ENCODE measurements around the gene INSL6. TPM values are rescaled to one million over a fixed set of nuclear protein-coding genes. Genes with fewer than 3 reads are reported as not detected.

INSL6 gene
- not detected in 2 replicates for total RNA-seq

GRCh38 chr9:5185220-5185840, at the start of gene INSL6:
INSL6 (minus strand) TSS chr9:5185639; CDS start chr9:5185602, 37 bp downstream.
- no peak within 1 kb of the TSS for H3K4me3 ChIP-seq (ENCODE audit: insufficient read depth, low read length)
- no peaks in the 10 kb centered on the region for H3K4me1 ChIP-seq (ENCODE audit: insufficient read depth, low read length)
- no peak within 1 kb of the TSS for H3K27ac ChIP-seq (ENCODE audit: low read depth, low read length)
- no peak for TF ChIP-seq CTCF (IDR thresholded peaks at IDR 0.05; ENCODE audit: extremely low read depth, low read depth, low read length)
- peak within 1 kb of the TSS; percentile 51 for H3K4me2 ChIP-seq (ENCODE audit: insufficient read depth, low read length)
- no peak for DNase-seq (ENCODE audit: insufficient read length, low spot score, missing footprints)
- H3K27me3 ChIP-seq (ENCODE audit: insufficient read depth, low read length) = peaks cover 10% of the 10 kb centered on the region
- no peaks in the 10 kb centered on the region for H4K20me1 ChIP-seq (ENCODE audit: insufficient read depth, low read length)
- H2AFZ ChIP-seq (ENCODE audit: low read length) = no peak within 1 kb of the TSS
- H3K79me2 ChIP-seq (ENCODE audit: insufficient read depth, low read length) = no peaks in the 10 kb centered on the region
- H3K9me3 ChIP-seq (ENCODE audit: low read depth, low read length) = no peaks in the 10 kb centered on the region
- H3K36me3 ChIP-seq (ENCODE audit: insufficient read depth, low read length) = no peaks in the 10 kb centered on the region

- Histone ChIP-seq H3K9me3 (ENCODE audit: low read depth, low read length) (no peaks in the 10 kb centered on the region), H3K4me3 (ENCODE audit: insufficient read depth, low read length) (no peak within 1 kb of the TSS), H3K79me2 (ENCODE audit: insufficient read depth, low read length) (no peaks in the 10 kb centered on the region), H3K36me3 (ENCODE audit: insufficient read depth, low read length) (no peaks in the 10 kb centered on the region), H3K4me1 (ENCODE audit: insufficient read depth, low read length) (no peaks in the 10 kb centered on the region), H3K27me3 (ENCODE audit: insufficient read depth, low read length) (peaks cover 12% of the 10 kb centered on the region), H3K27ac (ENCODE audit: low read depth, low read length) (no peak within 1 kb of the TSS), H2AFZ (ENCODE audit: low read length) (no peak within 1 kb of the TSS), H4K20me1 (ENCODE audit: insufficient read depth, low read length) (no peaks in the 10 kb centered on the region), H3K4me2 (ENCODE audit: insufficient read depth, low read length) (no peak within 1 kb of the TSS)
- DNase-seq (ENCODE audit: insufficient read length, low spot score, missing footprints) = peak; percentile 19
- TF ChIP-seq CTCF (IDR thresholded peaks at IDR 0.05; ENCODE audit: extremely low read depth, low read depth, low read length) = no peak
Measured at GRCh38 chr9:5231212-5231611, 45.8 kb upstream of the INSL6 start, which contains the start of gene INSL4. INSL4 (plus strand) TSS chr9:5231419; CDS start chr9:5231524, 105 bp downstream.

- H3K4me2 ChIP-seq (ENCODE audit: insufficient read depth, low read length) = no peak overlapping the region
- no peaks in the 10 kb centered on the region for H3K9me3 ChIP-seq (ENCODE audit: low read depth, low read length)
- no peak overlapping the region for H3K4me3 ChIP-seq (ENCODE audit: insufficient read depth, low read length)
- H3K27me3 ChIP-seq (ENCODE audit: insufficient read depth, low read length) = peaks cover 12% of the 10 kb centered on the region
- H3K79me2 ChIP-seq (ENCODE audit: insufficient read depth, low read length) = no peaks in the 10 kb centered on the region
- no peak overlapping the region for H2AFZ ChIP-seq (ENCODE audit: low read length)
- no peaks in the 10 kb centered on the region for H3K36me3 ChIP-seq (ENCODE audit: insufficient read depth, low read length)
- no peaks in the 10 kb centered on the region for H4K20me1 ChIP-seq (ENCODE audit: insufficient read depth, low read length)
- no peak for DNase-seq (ENCODE audit: insufficient read length, low spot score, missing footprints)
- no peaks in the 10 kb centered on the region for H3K4me1 ChIP-seq (ENCODE audit: insufficient read depth, low read length)
- no peak for TF ChIP-seq CTCF (IDR thresholded peaks at IDR 0.05; ENCODE audit: extremely low read depth, low read depth, low read length)
- H3K27ac ChIP-seq (ENCODE audit: low read depth, low read length) = no peak overlapping the region
Measured at GRCh38 chr9:5230554-5230953, 45.1 kb upstream of the INSL6 start.

GRCh38 chr9:5205071-5205470, 19.6 kb upstream of the INSL6 start:
- DNase-seq (ENCODE audit: insufficient read length, low spot score, missing footprints) = no peak
- H4K20me1 ChIP-seq (ENCODE audit: insufficient read depth, low read length) = no peaks in the 10 kb centered on the region
- peaks cover 12% of the 10 kb centered on the region for H3K27me3 ChIP-seq (ENCODE audit: insufficient read depth, low read length)
- no peaks in the 10 kb centered on the region for H3K4me1 ChIP-seq (ENCODE audit: insufficient read depth, low read length)
- no peaks in the 10 kb centered on the region for H3K9me3 ChIP-seq (ENCODE audit: low read depth, low read length)
- H2AFZ ChIP-seq (ENCODE audit: low read length) = no peak overlapping the region
- no peak for TF ChIP-seq CTCF (IDR thresholded peaks at IDR 0.05; ENCODE audit: extremely low read depth, low read depth, low read length)
- no peak overlapping the region for H3K4me3 ChIP-seq (ENCODE audit: insufficient read depth, low read length)
- no peaks in the 10 kb centered on the region for H3K79me2 ChIP-seq (ENCODE audit: insufficient read depth, low read length)
- no peak overlapping the region for H3K27ac ChIP-seq (ENCODE audit: low read depth, low read length)
- H3K4me2 ChIP-seq (ENCODE audit: insufficient read depth, low read length) = no peak overlapping the region
- no peaks in the 10 kb centered on the region for H3K36me3 ChIP-seq (ENCODE audit: insufficient read depth, low read length)

Measured in osteoblast (primary cell).